Keratinocyte (primary cell): ENCODE measurements around the gene TENM4. TPM values are rescaled to one million over a fixed set of nuclear protein-coding genes. Genes with fewer than 3 reads are reported as not detected.

ENCODE experiments used
- DNase-seq: peaks from one replicate; pipeline ENCODE4 v3.0.0-alpha.2; 2011; ENCODE audit warnings: low read depth, missing footprints, low spot score
- FAIRE-seq: peaks from 2 replicates; lab custom pipeline; 2011; peaks lifted over from hg19 to GRCh38; lab: Jason Lieb, UNC
- H2AFZ ChIP-seq: 2 replicates; pipeline ENCODE4 v1.6.0; 2012; ENCODE audit warnings: low read length, control low read depth, inconsistent platforms; ENCODE audit not compliant: control insufficient read depth
- H3K27ac ChIP-seq: 2 replicates; pipeline ENCODE4 v1.5.1; 2011; ENCODE audit warnings: low read length; ENCODE audit not compliant: control insufficient read depth, insufficient read depth
- H3K27me3 ChIP-seq: 3 replicates; pipeline ENCODE4 v1.6.0; 2011; ENCODE audit warnings: low read length; ENCODE audit not compliant: control insufficient read depth, insufficient read depth; ENCODE audit errors: extremely low read depth
- H3K36me3 ChIP-seq, 2 experiments: 2 replicates in 1 of 2; 3 replicates in 1 of 2; pipeline ENCODE4 v1.5.1; 2011; ENCODE audit warnings: low read length in 2 of 2, mild to moderate bottlenecking in 1 of 2; ENCODE audit not compliant: control insufficient read depth in 2 of 2, insufficient read depth in 2 of 2; ENCODE audit errors: extremely low read depth in 1 of 2
- H3K4me1 ChIP-seq: 3 replicates; pipeline ENCODE4 v1.5.1; 2011; ENCODE audit warnings: low read length; ENCODE audit not compliant: control insufficient read depth, insufficient read depth; ENCODE audit errors: extremely low read depth
- H3K4me2 ChIP-seq: 3 replicates; pipeline ENCODE4 v1.6.0; 2011; ENCODE audit warnings: low read depth, low read length; ENCODE audit not compliant: control insufficient read depth, insufficient read depth; ENCODE audit errors: extremely low read depth
- H3K4me3 ChIP-seq, 3 experiments: fragments of 200-600 bp in 1 of 3; sonication (generic) in 1 of 3; 2 replicates in 2 of 3; 3 replicates in 1 of 3; pipeline ENCODE4 v1.5.1; 2011 to 2016; ENCODE audit warnings: low read length in 3 of 3, mild to moderate bottlenecking in 3 of 3, control low read depth in 2 of 3, inconsistent platforms in 1 of 3, low read depth in 1 of 3, mixed read lengths in 1 of 3, mixed run types in 1 of 3, moderate library complexity in 1 of 3; ENCODE audit not compliant: control insufficient read depth in 2 of 3, insufficient read depth in 2 of 3; ENCODE audit errors: extremely low read depth in 1 of 3
- H3K79me2 ChIP-seq: 2 replicates; pipeline ENCODE4 v1.6.0; 2012; ENCODE audit warnings: low read length; ENCODE audit not compliant: control insufficient read depth, insufficient read depth
- H3K9ac ChIP-seq: 3 replicates; pipeline ENCODE4 v1.6.0; 2011; ENCODE audit warnings: low read length; ENCODE audit not compliant: control insufficient read depth, insufficient read depth; ENCODE audit errors: extremely low read depth
- H3K9me1 ChIP-seq: 3 replicates; pipeline ENCODE4 v1.6.0; 2011; ENCODE audit warnings: low read length; ENCODE audit not compliant: control insufficient read depth, insufficient read depth; ENCODE audit errors: extremely low read depth
- H3K9me3 ChIP-seq: 2 replicates; pipeline ENCODE4 v1.5.1; 2012; ENCODE audit warnings: low read depth, low read length; ENCODE audit not compliant: control insufficient read depth
- H4K20me1 ChIP-seq: 3 replicates; pipeline ENCODE4 v1.6.0; 2011; ENCODE audit warnings: low read length; ENCODE audit not compliant: control insufficient read depth, insufficient read depth; ENCODE audit errors: extremely low read depth
- EZH2 ChIP-seq: IDR thresholded peaks from one replicate; pipeline ENCODE4 v1.6.1; 2012; ENCODE audit warnings: inconsistent platforms, mild to moderate bottlenecking, low read length, moderate library complexity
- dilution Hi-C: fragments of 300-500 bp; cut with MboI; formaldehyde crosslinking; loops from one replicate; pipeline ENCODE4 v1.7.0; 2020; ENCODE audit warnings: low sequenced_read_pairs; ENCODE audit not compliant: extremely low pct_ligation_motif_present
- polyA plus RNA-seq, 5 experiments: library from polyadenylated mRNA; depleted of rRNA in 3 of 5; stranded (reverse) in 3 of 5; stranded (forward) in 1 of 5; unstranded in 1 of 5; fragments of >200 nt; gene quantifications; 1 replicate in 1 of 5; 2 replicates in 3 of 5; 3 replicates in 1 of 5; pipeline versions ENCODE4 v1.2.1 to v1.2.3, GENCODE V29; 2011 to 2012; ENCODE audit warnings: missing spikeins in 2 of 5, low read depth in 1 of 5, low replicate concordance in 1 of 5
- TF ChIP-seq, protein P1 (sequence below), 3 experiments: IDR thresholded peaks in 1 of 3; conservative IDR thresholded peaks in 1 of 3; optimal IDR thresholded peaks in 1 of 3; 2 replicates in 2 of 3; 3 replicates in 1 of 3; pipeline versions ENCODE3 to v1.5.1; 2011; ENCODE audit warnings: low read length in 3 of 3, mild to moderate bottlenecking in 3 of 3, moderate library complexity in 2 of 3, control low read depth in 1 of 3, inconsistent platforms in 1 of 3; ENCODE audit not compliant: insufficient read depth in 2 of 3; ENCODE audit errors: extremely low read depth in 1 of 3

TENM4 gene
- polyA plus RNA-seq, 1 donor (not counting 4 experiments of a cell fraction or from before 2014, with no cell fraction given): 3.5 TPM

DNA sequence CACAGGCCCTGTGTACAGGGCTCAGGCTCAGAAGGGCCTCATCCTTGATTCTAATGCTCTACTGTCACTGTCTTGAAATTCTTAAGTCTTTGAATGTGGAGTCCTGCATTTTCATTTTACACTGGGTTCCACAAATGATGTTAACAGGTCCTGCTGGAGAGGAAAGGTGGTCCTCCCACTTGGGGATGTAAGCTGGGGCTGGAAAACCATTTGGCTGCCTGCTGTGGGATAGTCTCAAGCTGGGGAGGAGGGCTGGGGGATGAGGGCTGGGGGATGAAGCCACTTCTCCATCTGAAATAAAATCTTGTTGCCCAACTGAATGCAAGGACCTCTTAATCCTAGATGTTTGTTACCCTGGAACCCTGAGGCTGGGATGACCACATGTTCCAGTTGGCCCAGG is 423.0 kb downstream of the TENM4 start:
- Histone ChIP-seq H4K20me1 (no peaks in the 10 kb centered on the region), H3K27ac (no peak overlapping the region), H3K4me3 (no peak overlapping the region), H3K4me2 (no peak overlapping the region), H3K27me3 (no peaks in the 10 kb centered on the region), H2AFZ (no peak overlapping the region), H3K36me3 (no peaks in the 10 kb centered on the region), H3K79me2 (no peaks in the 10 kb centered on the region), H3K9ac (no peak overlapping the region), H3K4me1 (peaks cover 18% of the 10 kb centered on the region), H3K9me1 (no peaks in the 10 kb centered on the region), H3K9me3 (no peaks in the 10 kb centered on the region)
- dilution Hi-C loops: no loop called here
- TF ChIP-seq EZH2: no peak
- TF ChIP-seq, protein P1, sequence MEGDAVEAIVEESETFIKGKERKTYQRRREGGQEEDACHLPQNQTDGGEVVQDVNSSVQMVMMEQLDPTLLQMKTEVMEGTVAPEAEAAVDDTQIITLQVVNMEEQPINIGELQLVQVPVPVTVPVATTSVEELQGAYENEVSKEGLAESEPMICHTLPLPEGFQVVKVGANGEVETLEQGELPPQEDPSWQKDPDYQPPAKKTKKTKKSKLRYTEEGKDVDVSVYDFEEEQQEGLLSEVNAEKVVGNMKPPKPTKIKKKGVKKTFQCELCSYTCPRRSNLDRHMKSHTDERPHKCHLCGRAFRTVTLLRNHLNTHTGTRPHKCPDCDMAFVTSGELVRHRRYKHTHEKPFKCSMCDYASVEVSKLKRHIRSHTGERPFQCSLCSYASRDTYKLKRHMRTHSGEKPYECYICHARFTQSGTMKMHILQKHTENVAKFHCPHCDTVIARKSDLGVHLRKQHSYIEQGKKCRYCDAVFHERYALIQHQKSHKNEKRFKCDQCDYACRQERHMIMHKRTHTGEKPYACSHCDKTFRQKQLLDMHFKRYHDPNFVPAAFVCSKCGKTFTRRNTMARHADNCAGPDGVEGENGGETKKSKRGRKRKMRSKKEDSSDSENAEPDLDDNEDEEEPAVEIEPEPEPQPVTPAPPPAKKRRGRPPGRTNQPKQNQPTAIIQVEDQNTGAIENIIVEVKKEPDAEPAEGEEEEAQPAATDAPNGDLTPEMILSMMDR (optimal IDR thresholded peaks at IDR 0.05 in 1 of 3, IDR thresholded peaks at IDR 0.05 in 1 of 3, conservative IDR thresholded peaks at IDR 0.05 in 1 of 3; ENCODE audit: extremely low read depth in 1 of 3, insufficient read depth in 2 of 3, low read length in 3 of 3): no peak
- DNase-seq: no peak
- FAIRE-seq: no peak

DNA sequence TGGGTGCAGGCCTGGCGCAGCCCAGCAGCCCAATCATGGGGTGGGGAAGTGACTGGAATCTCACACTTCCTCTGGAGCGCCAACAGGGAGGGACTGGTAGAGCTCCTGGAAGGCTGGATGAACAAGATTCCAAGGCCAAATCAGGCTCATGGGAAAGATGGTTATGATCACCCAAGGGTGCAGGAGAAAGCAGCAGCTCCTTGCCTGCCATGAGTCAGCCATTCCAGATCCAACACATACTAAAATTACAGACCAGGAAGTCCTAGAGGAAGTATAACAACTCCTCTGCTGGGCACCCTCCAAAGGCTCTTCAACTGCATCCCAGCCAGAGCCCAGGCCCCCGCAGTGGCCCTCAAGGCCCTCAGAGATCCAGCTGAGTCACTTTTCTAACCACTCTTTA is 427.3 kb downstream of the TENM4 start:
- H3K27ac ChIP-seq: no peak overlapping the region
- no peaks in the 10 kb centered on the region for H3K36me3 ChIP-seq
- H4K20me1 ChIP-seq: no peaks in the 10 kb centered on the region
- no peak overlapping the region for H3K4me2 ChIP-seq
- no peaks in the 10 kb centered on the region for H3K79me2 ChIP-seq
- no peak overlapping the region for H3K9ac ChIP-seq
- peak overlapping the region; percentile 23 for H2AFZ ChIP-seq
- H3K9me3 ChIP-seq: no peaks in the 10 kb centered on the region
- TF ChIP-seq EZH2: no peak
- TF ChIP-seq, protein P1 (optimal IDR thresholded peaks at IDR 0.05 in 1 of 3, IDR thresholded peaks at IDR 0.05 in 1 of 3, conservative IDR thresholded peaks at IDR 0.05 in 1 of 3; ENCODE audit: extremely low read depth in 1 of 3, insufficient read depth in 2 of 3, low read length in 3 of 3): no peak
- FAIRE-seq (peak; percentile 61), DNase-seq (no peak)
- H3K27me3 ChIP-seq: no peaks in the 10 kb centered on the region
- dilution Hi-C loops: no loop called here
- no peaks in the 10 kb centered on the region for H3K9me1 ChIP-seq
- H3K4me3 ChIP-seq: no peak overlapping the region
- H3K4me1 ChIP-seq: peaks cover 18% of the 10 kb centered on the region
